Femur (tissue), 1 donor: ENCODE measurements around the gene STK31.
"Not testable (repeated sequence)": the region's sequence is repeated elsewhere in the genome, so short reads cannot be mapped to it uniquely, and the experiment has no call there.

Source experiments
- DNase-seq: peaks from one replicate; pipeline ENCODE4 v3.0.0-alpha.2; 2017

Gene STK31

GRCh38 chr7:23713285-23714149 is 3.5 kb downstream of the STK31 start:
- DNase-seq, result no peak

DNA sequence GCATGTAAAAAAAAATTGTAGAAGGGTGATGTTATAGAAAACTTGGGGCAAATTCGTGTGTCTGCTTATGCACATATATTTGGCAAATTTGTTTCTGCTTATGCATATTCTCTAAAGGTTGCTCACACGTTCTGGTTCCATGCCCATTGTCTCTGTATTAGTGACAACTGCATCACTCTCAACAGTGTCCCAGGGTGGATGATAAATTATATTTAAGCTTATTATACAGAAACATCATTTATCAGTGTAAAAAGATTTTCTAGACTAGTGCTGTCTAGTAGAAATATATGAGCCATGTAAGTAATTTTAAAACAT is 4.1 kb downstream of the STK31 start:
- no peak for DNase-seq

- no peak for DNase-seq
Observed at GRCh38 chr7:23714579-23714978, 4.6 kb downstream of the STK31 start.

- DNase-seq, result no peak
Observed at GRCh38 chr7:23715099-23715498, 5.1 kb downstream of the STK31 start.

DNA sequence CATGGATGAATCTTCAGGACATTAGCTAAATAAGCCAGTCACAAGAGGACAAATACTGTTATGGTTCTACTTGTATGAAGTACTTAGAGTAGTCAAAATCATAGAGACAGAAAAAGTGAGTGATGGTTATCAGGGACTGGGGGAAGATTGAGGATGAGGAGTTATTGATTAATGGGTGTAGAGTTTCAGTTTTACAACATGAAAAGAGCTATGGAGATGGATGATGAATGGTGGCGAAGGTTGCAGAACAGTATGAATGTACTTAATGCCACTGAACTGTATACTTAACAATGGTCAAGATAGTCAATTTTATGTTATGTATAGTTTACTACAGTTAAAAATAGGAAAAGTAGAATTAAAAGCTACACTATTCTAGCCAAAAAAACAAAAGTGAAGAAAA is 7.8 kb downstream of the STK31 start:
- DNase-seq, result no peak

- no peak for DNase-seq
Observed at GRCh38 chr7:23721456-23721855, 11.4 kb downstream of the STK31 start.

DNA sequence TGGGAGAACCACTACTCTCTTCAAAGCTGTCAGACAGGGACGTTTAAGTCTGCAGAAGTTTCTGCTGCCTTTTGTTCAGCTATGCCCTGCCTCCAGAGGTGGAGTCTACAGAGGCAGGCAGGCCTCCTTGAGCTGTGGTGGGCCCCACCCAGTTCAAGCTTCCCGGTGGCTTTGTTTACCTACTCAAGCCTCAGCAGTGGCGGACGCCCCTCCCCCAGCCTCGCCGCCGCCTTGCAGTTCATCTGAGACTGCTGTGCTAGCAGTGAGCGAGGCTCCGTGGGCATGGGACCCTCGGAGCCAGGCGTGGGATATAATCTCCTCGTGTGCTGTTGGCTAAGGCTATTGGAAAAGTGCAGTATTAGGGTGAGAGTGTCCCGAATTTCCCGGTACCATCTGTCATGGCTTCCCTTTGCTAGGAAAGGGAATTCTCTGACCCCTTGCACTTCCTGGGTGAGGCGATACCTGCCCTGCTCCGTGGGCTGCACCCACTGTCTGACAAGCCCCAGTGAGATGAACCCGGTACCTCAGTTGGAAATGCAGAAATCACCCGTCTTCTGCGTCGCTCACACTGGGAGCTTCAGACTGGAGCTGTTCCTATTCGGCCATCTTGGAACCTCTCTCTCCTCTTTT is 12.7 kb downstream of the STK31 start:
- DNase-seq, result not testable (repeated sequence)

- not testable (repeated sequence) for DNase-seq
Observed at GRCh38 chr7:23724113-23724512, 14.1 kb downstream of the STK31 start.

DNA sequence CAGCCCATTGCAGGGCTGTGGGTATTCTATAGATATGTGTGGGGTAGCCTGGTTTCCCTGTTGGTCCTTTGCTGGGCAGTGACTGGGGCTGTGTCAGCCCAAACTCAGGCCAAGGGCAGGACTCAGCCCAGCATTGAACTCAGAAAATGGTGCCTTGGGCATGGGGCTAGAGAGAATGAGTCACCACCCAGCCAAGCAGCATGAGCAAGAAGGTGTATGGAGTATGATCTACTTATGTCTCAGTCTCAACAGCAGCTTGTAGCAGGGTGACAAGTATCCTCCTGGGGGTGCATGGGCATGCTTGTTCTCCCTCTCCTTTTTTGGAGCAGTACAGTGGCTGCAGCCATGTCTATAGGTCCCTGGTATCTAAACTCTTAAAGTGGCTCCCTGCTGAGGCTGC is 32.0 kb downstream of the STK31 start:
- no peak for DNase-seq

- no peak for DNase-seq
Observed at GRCh38 chr7:23743226-23743625, 33.2 kb downstream of the STK31 start.

DNA sequence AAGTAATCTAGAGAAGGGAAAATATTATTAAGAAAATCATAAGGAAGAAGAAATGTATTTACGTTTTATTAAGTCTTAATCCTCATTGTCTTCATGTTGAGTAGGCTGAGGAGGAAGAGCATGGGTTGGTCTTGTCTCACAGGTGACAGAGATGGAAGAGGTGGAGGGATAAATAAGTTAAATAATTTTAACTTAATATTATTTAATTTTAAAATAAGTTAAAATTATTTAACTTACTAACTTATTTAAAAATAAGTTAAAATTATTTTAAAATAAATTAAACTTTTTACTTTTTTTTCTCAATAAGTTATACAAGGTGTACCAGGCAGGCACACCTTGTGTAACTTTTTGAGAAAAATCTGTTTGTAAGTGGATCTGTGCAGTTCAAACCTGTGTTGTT is 36.6 kb downstream of the STK31 start:
- no peak for DNase-seq

DNA sequence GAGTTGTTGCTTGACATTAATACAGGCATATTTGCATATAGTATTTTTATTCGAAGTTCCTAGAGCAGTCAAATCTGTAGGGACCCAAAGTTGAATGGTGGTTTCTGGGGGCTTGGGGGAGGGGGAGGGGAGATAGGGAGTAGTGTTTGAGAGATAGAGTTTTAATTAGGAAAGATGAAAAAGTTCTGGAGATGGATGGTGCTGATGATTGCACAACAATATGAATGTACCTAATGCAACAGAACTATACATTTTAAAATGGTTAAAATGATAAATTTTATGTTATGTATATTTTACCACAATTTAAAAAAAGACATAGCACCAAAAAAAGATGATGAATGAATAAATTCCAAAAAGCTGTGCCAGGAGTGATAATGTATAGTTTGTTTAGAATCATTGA is 41.8 kb downstream of the STK31 start:
- DNase-seq, result no peak

GRCh38 chr7:23758839-23759238 is 48.8 kb downstream of the STK31 start:
- not testable (repeated sequence) for DNase-seq

DNA sequence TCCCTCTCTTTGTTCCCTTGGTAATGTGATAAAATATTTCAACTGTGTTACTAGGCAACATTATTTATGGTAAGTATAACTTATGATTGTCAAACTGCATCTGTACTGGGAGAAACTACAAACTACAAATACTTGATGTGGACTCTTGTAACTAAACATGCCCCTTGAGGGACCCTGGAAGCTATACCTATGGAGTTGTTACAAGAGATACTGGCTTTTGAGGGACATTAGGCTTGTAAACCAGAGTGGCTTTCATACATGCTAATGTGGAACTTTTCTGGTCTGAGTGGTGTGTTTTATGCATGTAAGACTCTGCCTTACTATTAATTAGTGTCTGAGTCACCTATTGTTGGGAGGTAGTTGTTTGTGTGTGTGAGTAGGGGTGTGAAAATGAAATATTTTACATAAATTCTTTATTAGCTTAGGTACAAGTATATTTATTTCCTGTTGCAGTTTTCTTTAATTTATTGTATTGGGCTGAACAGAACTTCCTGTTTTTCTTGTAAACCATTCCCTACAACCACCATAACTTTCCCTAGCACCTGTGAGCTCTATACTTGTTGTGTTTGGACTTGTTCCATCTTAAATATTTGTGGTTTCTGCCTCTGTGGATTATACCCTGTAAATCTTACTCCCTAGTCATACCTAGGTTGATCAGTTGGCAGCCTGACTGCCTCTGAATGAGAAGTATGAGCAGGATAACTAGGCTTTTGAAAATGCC is 49.8 kb downstream of the STK31 start:
- DNase-seq, result no peak

DNA sequence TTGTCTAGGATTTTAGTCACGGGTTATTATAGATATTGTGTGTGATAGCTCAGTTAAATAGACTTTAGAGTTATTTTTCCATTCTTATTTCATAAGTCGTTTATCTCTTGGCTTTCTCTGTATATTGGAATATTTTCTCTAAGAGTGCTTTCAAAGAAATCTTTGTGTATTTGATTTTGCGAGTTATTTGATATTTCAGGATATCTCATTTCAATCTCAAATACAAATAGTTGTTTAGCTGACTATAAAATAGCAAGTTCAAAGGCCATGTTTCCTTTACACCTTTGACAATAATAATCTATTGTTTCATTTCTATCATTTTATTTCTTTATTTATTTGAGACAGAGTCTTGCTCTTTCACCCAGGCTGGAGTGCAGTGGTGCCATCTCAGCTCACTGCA is 55.9 kb downstream of the STK31 start:
- DNase-seq, result no peak

GRCh38 chr7:23767514-23767913 is 57.5 kb downstream of the STK31 start:
- no peak for DNase-seq

- DNase-seq, result no peak
Observed at GRCh38 chr7:23768022-23768421, 58.0 kb downstream of the STK31 start.

DNA sequence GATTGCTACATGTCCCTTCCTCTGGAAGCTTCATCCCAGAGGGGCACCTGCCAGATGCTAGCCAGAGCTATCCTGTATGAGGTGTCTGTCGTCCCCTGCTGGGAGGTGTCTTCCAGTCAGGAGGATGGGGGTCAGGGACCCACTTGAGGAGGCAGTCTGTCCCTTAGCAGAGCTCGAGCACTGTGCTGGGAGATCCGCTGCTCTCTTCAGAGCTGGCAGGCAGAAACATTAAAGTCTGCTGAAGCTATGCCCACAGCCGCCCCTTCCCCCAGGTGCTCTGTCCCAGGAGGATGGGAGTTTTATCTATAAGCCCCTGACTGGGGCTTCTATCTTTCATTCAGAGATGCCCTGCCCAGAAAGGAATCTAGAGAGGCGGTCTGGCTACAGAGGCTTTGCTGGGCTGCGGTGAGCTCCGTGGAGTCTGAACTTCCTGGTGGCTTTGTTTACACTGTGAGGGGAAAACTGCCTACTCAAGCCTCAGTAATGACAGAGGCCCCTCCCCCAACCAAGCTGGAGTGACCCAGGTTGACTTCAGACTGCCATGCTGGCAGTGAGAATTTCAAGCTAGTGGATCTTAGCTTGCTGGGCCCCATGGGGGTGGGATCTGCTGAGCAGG is 69.3 kb downstream of the STK31 start:
- DNase-seq, result not testable (repeated sequence)

DNA sequence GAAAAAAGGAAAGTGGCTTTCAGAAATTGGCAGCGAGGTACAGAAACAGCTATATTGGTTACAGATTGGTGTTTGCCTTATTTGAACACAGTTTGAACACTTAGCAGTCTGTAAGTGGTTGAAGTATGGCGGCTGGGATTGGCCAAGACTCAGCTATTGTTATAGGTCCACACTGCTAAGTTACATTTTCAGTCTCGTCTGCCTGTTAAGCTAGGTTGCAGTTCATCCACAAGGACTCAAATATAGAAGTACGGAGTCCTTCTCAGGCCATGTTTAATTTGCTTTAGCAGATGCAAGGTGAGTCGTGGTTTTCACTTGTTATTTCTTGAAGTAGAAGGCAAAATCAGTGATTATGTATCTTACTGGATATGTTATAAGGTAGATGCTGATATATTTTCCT is 73.1 kb downstream of the STK31 start:
- no peak for DNase-seq

- no peak for DNase-seq
Observed at GRCh38 chr7:23787272-23787671, 77.3 kb downstream of the STK31 start.

DNA sequence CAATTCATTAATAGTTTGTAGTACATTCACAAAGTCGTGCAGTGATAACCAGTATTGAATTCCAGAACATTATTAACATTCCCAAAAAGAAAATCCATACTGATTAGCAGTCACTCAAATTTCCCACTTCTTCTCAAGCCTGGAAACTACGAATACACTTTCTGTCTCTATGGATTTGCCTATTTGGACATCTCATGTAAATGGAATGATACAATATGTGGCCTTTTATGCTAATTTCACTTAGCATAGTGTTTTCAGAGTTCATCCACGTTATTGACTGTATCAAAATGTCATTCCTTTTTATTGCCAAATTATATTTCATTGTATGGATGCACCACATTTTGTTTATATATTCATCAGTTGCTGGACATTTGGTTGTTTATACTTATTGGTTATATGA is 78.8 kb downstream of the STK31 start:
- no peak for DNase-seq

- DNase-seq, result no peak
Observed at GRCh38 chr7:23791721-23792120, 81.7 kb downstream of the STK31 start.

DNA sequence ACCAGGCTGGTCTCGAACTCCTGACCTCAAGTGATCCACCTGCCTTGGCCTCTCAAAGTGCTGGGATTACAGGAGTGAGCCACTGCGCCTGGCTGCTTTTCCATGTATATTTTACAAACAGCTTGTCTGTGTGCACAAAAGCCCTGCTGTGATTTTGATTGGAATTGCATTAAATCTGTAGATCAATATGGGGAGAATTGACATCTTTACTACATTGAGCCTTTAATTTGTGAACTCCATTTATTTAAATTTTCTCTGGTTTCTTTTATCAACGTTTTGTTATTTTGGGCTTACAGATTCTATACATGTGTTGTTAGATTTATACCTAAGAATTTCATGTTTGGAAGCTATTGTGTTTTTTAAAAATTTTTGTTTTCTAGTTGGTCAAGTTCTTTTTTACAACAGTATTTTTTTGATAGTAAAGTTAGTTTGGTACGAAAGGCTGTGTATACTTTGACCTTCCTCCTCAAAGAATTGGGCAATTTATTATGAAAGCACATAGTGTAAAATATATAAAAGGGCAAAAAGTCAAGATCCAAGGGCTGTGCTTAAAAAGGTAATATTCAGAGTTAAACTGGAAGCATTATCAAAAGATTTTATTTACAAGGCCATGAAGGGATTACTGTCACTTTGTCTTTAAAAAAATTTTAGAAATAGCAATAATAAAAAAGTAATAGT is 92.8 kb downstream of the STK31 start:
- DNase-seq, result no peak
